IMR-90 (cell line): ENCODE measurements around the gene FRS3. TPM values are rescaled to one million over a fixed set of nuclear protein-coding genes. Genes with fewer than 3 reads are reported as not detected.

ENCODE experiments used
- ATAC-seq: fragments of 200-7000 bp; cut with Tn5 transposase; 2 replicates; pipeline ENCODE4 v1.9.1; 2020; ENCODE audit warnings: low read depth, mild to moderate bottlenecking, moderate library complexity
- BruUV-seq: library from RNA; stranded (reverse); fragments of 400-500 nt; replicated peaks from 2 replicates; lab custom pipeline; 2021; lab: Mats Ljungman, UMichigan
- CTCF ChIA-PET: fragments of 300-600 bp; formaldehyde crosslinking; extraction: SDS; loops from one replicate; lab custom pipeline; 2021; ENCODE audit warnings: antibody characterized with exemption; lab: Yijun Ruan, JAX
- POLR2A ChIA-PET: fragments of 300-600 bp; sonication (Branson Sonifier 250); formaldehyde crosslinking; loops from one replicate; lab custom pipeline; 2022; ENCODE audit warnings: antibody characterized with exemption; ENCODE audit not compliant: unreplicated experiment; lab: Charles Lee
- DNase-seq: peaks from one replicate; pipeline ENCODE4 v3.0.0; 2013
- H2AFZ ChIP-seq: replicated peaks from 2 replicates; pipeline ENCODE3; 2013; ENCODE audit warnings: low read length, mild to moderate bottlenecking; ENCODE audit not compliant: poor library complexity
- H2AK5ac ChIP-seq: 2 replicates; pipeline ENCODE4 v1.6.1; 2013; ENCODE audit warnings: low read depth, low read length, inconsistent platforms
- H2AK9ac ChIP-seq: replicated peaks from 2 replicates; pipeline ENCODE3; 2013; ENCODE audit warnings: mild to moderate bottlenecking, low read depth, low read length, moderate library complexity; ENCODE audit not compliant: poor library complexity
- H2BK120ac ChIP-seq: 2 replicates; pipeline ENCODE4 v1.6.1; 2013; ENCODE audit warnings: low read depth, low read length, inconsistent platforms
- H2BK15ac ChIP-seq: 3 replicates; pipeline ENCODE4 v1.6.1; 2013; ENCODE audit warnings: low read depth, low read length, inconsistent platforms
- H2BK20ac ChIP-seq: 2 replicates; pipeline ENCODE4 v1.6.1; 2013; ENCODE audit warnings: low read depth, mild to moderate bottlenecking, inconsistent platforms, low read length, moderate library complexity
- H2BK5ac ChIP-seq: 2 replicates; pipeline ENCODE4 v1.6.1; 2013; ENCODE audit warnings: mild to moderate bottlenecking, low read depth, low read length, inconsistent platforms; ENCODE audit not compliant: poor library complexity, severe bottlenecking
- H3K14ac ChIP-seq: replicated peaks from 2 replicates; pipeline ENCODE4 v1.6.1; 2013; ENCODE audit warnings: low read depth, low read length, inconsistent platforms
- H3K18ac ChIP-seq: 2 replicates; pipeline ENCODE4 v1.6.1; 2013; ENCODE audit warnings: low read depth, low read length, control low read depth
- H3K23ac ChIP-seq: 2 replicates; pipeline ENCODE4 v1.6.1; 2013; ENCODE audit warnings: low read depth, low read length, inconsistent platforms
- H3K27ac ChIP-seq: 2 replicates; pipeline ENCODE4 v1.5.1; 2013; ENCODE audit warnings: mild to moderate bottlenecking, control low read depth, low read length; ENCODE audit not compliant: insufficient read depth
- H3K27me3 ChIP-seq: 2 replicates; pipeline ENCODE4 v1.6.1; 2013; ENCODE audit warnings: low read length; ENCODE audit not compliant: control insufficient read depth, insufficient read depth
- H3K36me3 ChIP-seq: 2 replicates; pipeline ENCODE4 v1.6.1; 2013; ENCODE audit warnings: low read length, mixed read lengths; ENCODE audit not compliant: control insufficient read depth, insufficient read depth
- H3K4ac ChIP-seq: 2 replicates; pipeline ENCODE4 v1.6.1; 2013; ENCODE audit warnings: low read depth, low read length, inconsistent platforms
- H3K4me1 ChIP-seq: 2 replicates; pipeline ENCODE4 v1.6.1; 2013; ENCODE audit warnings: low read length, mixed read lengths; ENCODE audit not compliant: control insufficient read depth, insufficient read depth
- H3K4me2 ChIP-seq: 2 replicates; pipeline ENCODE4 v1.6.1; 2013; ENCODE audit warnings: low read depth, mild to moderate bottlenecking, control low read depth, low read length, moderate library complexity
- H3K4me3 ChIP-seq: 2 replicates; pipeline ENCODE4 v1.5.1; 2013; ENCODE audit warnings: low read depth, mild to moderate bottlenecking, control low read depth, low read length, moderate library complexity; ENCODE audit not compliant: insufficient read depth
- H3K56ac ChIP-seq: 2 replicates; pipeline ENCODE4 v1.6.1; 2013; ENCODE audit warnings: low read length, inconsistent platforms; ENCODE audit not compliant: insufficient read depth; ENCODE audit errors: extremely low read depth
- H3K79me1 ChIP-seq, 2 experiments: 2 replicates each; pipeline ENCODE4 v1.6.1; 2013; ENCODE audit warnings: low read length in 2 of 2, inconsistent platforms in 1 of 2, low read depth in 1 of 2
- H3K9ac ChIP-seq: 2 replicates; pipeline ENCODE4 v1.6.1; 2013; ENCODE audit warnings: low read depth, low read length, control low read depth
- H3K9me1 ChIP-seq: 2 replicates; pipeline ENCODE4 v1.6.1; 2013; ENCODE audit warnings: low read length, inconsistent platforms; ENCODE audit not compliant: insufficient read depth
- H3K9me3 ChIP-seq: 2 replicates; pipeline ENCODE4 v1.6.1; 2013; ENCODE audit warnings: low read length; ENCODE audit not compliant: control insufficient read depth, insufficient read depth
- H4K20me1 ChIP-seq: 2 replicates; pipeline ENCODE4 v1.6.1; 2013; ENCODE audit warnings: low read length, inconsistent platforms; ENCODE audit not compliant: insufficient read depth
- H4K5ac ChIP-seq: 2 replicates; pipeline ENCODE4 v1.6.1; 2013; ENCODE audit warnings: mild to moderate bottlenecking, low read depth, low read length, control low read depth
- H4K8ac ChIP-seq, 2 experiments: 2 replicates each; pipeline ENCODE4 v1.6.1; 2013; ENCODE audit warnings: low read depth in 2 of 2, low read length in 2 of 2, control low read depth in 1 of 2, inconsistent platforms in 1 of 2
- H4K91ac ChIP-seq: 2 replicates; pipeline ENCODE4 v1.6.1; 2013; ENCODE audit warnings: low read depth, low read length, inconsistent platforms; ENCODE audit not compliant: insufficient read depth
- CHD1 ChIP-seq: IDR thresholded peaks from 2 replicates; pipeline ENCODE4 v1.6.1; 2012; ENCODE audit warnings: low read depth, low read length, improper control_type of control experiment
- CTCF ChIP-seq: conservative IDR thresholded peaks from 2 replicates; pipeline ENCODE4 v1.5.1; 2012; ENCODE audit warnings: mild to moderate bottlenecking, low read depth, low read length, improper control_type of control experiment
- FOS ChIP-seq: fragments of 150-350 bp; IDR thresholded peaks from 2 replicates; pipeline ENCODE4 v1.6.1; 2016; ENCODE audit warnings: low read depth, low read length
- RAD21 ChIP-seq: IDR thresholded peaks from 2 replicates; pipeline ENCODE4 v1.6.1; 2012; ENCODE audit warnings: low read length, improper control_type of control experiment
- RFX5 ChIP-seq: IDR thresholded peaks from 2 replicates; pipeline ENCODE4 v1.8.0; 2012; ENCODE audit warnings: low read depth, mild to moderate bottlenecking, low read length, moderate library complexity
- WGBS, 2 experiments: methylation state at CpG; one replicate each; pipeline versions ENCODE4 v1.1.5 to v1.1.7; 2013; ENCODE audit warnings: missing lambda C conversion rate in 2 of 2; ENCODE audit not compliant: insufficient read length in 1 of 2; ENCODE audit errors: extremely low coverage in 2 of 2; 5-methylcytosine and 5-hydroxymethylcytosine counted together
- dilution Hi-C: fragments of 300-500 bp; cut with HindIII; formaldehyde crosslinking; loops from one replicate; pipeline ENCODE4 v1.14.3; 2018; ENCODE audit warnings: low sequenced_read_pairs; ENCODE audit not compliant: unreplicated experiment
- in situ Hi-C: fragments of 300-500 bp; cut with MboI; formaldehyde crosslinking; loops from 3 replicates; pipeline ENCODE4 v1.14.3; 2019; ENCODE audit warnings: low sequenced_read_pairs, inconsistent platforms, mixed read lengths
- intact Hi-C: fragments of 100-400 bp; cut with micrococcal nuclease; formaldehyde crosslinking; loops from 2 replicates; pipeline ENCODE4 v1.10.0; 2022
- polyA plus RNA-seq, 3 experiments: library from polyadenylated mRNA; depleted of rRNA; stranded (reverse); fragments of >200 nt; gene quantifications; 2 replicates each; pipeline ENCODE4 v1.2.3, GENCODE V29; 2012; ENCODE audit warnings: low replicate concordance in 1 of 3
- total RNA-seq: library from RNA; depleted of rRNA; stranded (reverse); fragments of >200 nt; gene quantifications from 2 replicates; pipeline ENCODE4 v1.2.3, GENCODE V29; 2012

FRS3 gene
- total and polyA plus RNA-seq, 2 of the 4 experiments (the other 2 are of a cell fraction), result 0.54 to 3.8 TPM

DNA sequence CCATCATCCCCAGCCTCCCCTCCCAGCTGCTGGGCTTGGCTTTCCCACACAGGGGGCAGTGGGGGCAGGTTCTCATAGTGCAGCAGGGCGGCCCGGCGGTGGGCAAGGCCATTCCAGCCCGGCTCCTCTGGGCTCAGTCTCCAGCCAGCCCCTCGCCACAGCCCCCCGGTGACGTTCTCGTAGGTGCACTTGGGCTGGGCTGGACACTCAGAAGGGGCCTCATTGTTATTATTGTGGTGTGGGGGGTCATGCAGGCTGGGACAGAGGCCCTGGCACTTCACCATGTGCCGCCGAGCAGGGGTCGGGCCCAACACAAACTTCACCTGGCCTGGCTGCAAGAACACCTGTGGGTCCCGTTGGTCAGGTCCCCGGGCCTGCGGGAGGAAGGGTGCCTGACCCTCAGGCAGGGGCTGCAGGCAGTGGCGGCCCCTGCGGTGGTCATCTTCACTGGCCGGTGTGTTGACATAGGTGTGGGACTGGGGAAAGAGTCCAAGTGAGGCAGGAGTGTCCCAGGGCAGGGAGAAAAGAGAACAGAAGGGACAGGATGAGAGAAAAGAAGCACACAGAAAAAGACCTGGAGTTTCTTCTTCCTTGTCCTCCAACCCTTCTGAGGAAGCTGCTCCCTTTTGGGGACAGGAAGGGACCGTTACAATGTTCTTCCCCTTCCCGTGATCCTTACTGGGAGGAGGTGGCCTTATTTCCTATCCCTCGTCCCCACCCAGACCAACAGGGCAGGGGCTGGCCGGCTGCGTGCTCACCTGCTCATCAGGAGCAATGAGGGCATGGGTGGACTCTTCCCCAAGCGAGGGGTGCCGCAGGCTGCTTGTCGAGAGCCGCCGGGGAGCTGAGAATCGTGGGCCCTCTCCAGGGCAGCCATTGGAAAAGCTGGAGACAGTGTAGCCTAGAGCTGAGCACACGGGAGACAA, 8.4 kb downstream of the FRS3 start:
- H4K8ac ChIP-seq, result no peak overlapping the region
- no peak overlapping the region for H3K4ac ChIP-seq
- H3K9me3 ChIP-seq, result no peaks in the 10 kb centered on the region
- no TSS peak for BruUV-seq
- intact Hi-C loops (no loop called here), dilution Hi-C loops (no loop called here), in situ Hi-C loops (no loop called here)
- no peaks in the 10 kb centered on the region for H3K27me3 ChIP-seq
- TF ChIP-seq RFX5 (no peak), RAD21 (no peak), CTCF (no peak), FOS (no peak), CHD1 (no peak)
- H3K9ac ChIP-seq, result no peak overlapping the region
- ChIA-PET CTCF (no interaction called here), POLR2A (no interaction called here)
- WGBS, 2 experiments, result 92% methylated on average over 9 of the region's 29 CpGs; no CpG with 5 or more reads in 1 of the 2 experiments
- ATAC-seq (no peak), DNase-seq (no peak)
- H3K27ac ChIP-seq, result no peak overlapping the region
- H2BK20ac ChIP-seq, result no peak overlapping the region
- no peak overlapping the region for H2AFZ ChIP-seq
- H2BK5ac ChIP-seq, result no peak overlapping the region
- H3K9me1 ChIP-seq, result no peaks in the 10 kb centered on the region
- no peak overlapping the region for H4K5ac ChIP-seq
- no peak overlapping the region for H2AK5ac ChIP-seq
- H3K4me1 ChIP-seq, result peaks cover 5% of the 10 kb centered on the region; the same call in 1 of the 2 replicates
- H3K56ac ChIP-seq, result no peak overlapping the region
- H3K23ac ChIP-seq, result no peak overlapping the region
- H3K4me2 ChIP-seq, result no peak overlapping the region
- H4K91ac ChIP-seq, result no peak overlapping the region
- H3K14ac ChIP-seq, result no peak overlapping the region
- H2BK120ac ChIP-seq, result no peak overlapping the region
- no peaks in the 10 kb centered on the region for H3K79me1 ChIP-seq
- H4K20me1 ChIP-seq, result no peaks in the 10 kb centered on the region
- H3K36me3 ChIP-seq, result peaks cover 39% of the 10 kb centered on the region
- H3K18ac ChIP-seq, result no peak overlapping the region
- no peak overlapping the region for H2AK9ac ChIP-seq
- no peak overlapping the region for H3K4me3 ChIP-seq
- H2BK15ac ChIP-seq, result no peak overlapping the region
